ENCODE results near the gene RNU6-7.

Gene RNU6-7

GRCh38 chr14:32201816-32202490 is at the start of gene RNU6-7:
TSS of gene RNU6-7 (plus strand) at chr14:32202045.
- peak; percentile 40 for DNase-seq

- no peak for DNase-seq
Measured at GRCh38 chr14:32166029-32166428, 35.8 kb upstream of the RNU6-7 start.

- DNase-seq: no peak
Measured at GRCh38 chr14:32166924-32167323, 34.9 kb upstream of the RNU6-7 start.

- no peak for DNase-seq
Measured at GRCh38 chr14:32167907-32168306, 33.9 kb upstream of the RNU6-7 start.

- DNase-seq: peak; percentile 36
Measured at GRCh38 chr14:32169191-32169590, 32.7 kb upstream of the RNU6-7 start.

- DNase-seq: no peak
Measured at GRCh38 chr14:32171469-32171868, 30.4 kb upstream of the RNU6-7 start.

GRCh38 chr14:32183151-32184058 is 18.4 kb upstream of the RNU6-7 start:
- peak; percentile 20 for DNase-seq

- no peak for DNase-seq
Measured at GRCh38 chr14:32185097-32185496, 16.7 kb upstream of the RNU6-7 start.

GRCh38 chr14:32186248-32186647 is 15.6 kb upstream of the RNU6-7 start:
- no peak for DNase-seq

GRCh38 chr14:32189811-32190210 is 12.0 kb upstream of the RNU6-7 start:
- no peak for DNase-seq

- no peak for DNase-seq
Measured at GRCh38 chr14:32190673-32191072, 11.2 kb upstream of the RNU6-7 start.

- DNase-seq: no peak
Measured at GRCh38 chr14:32192712-32193373, 9.0 kb upstream of the RNU6-7 start.

GRCh38 chr14:32193532-32193931 is 8.3 kb upstream of the RNU6-7 start:
- DNase-seq: no peak

GRCh38 chr14:32195636-32196035 is 6.2 kb upstream of the RNU6-7 start:
- no peak for DNase-seq

- no peak for DNase-seq
Measured at GRCh38 chr14:32197919-32198318, 3.9 kb upstream of the RNU6-7 start.

- no peak for DNase-seq
Measured at GRCh38 chr14:32200368-32201192, 1.3 kb upstream of the RNU6-7 start.

- DNase-seq: peak; percentile 77
Measured at GRCh38 chr14:32201193-32201815, 541 bp upstream of the RNU6-7 start.

- DNase-seq: no peak
Measured at GRCh38 chr14:32202491-32202997, 699 bp downstream of the RNU6-7 start.

GRCh38 chr14:32202998-32203882 is 1.4 kb downstream of the RNU6-7 start, which contains the start of gene RNU6-8:
TSS of gene RNU6-8 (minus strand) at chr14:32203269.
- DNase-seq: peak; percentile 89

- no peak for DNase-seq
Measured at GRCh38 chr14:32203928-32204357, 2.1 kb downstream of the RNU6-7 start.

GRCh38 chr14:32205554-32205953 is 3.7 kb downstream of the RNU6-7 start:
- no peak for DNase-seq

Measured in hematopoietic multipotent progenitor cell treated with erythropoietin and hydrocortisone succinate and interleukin-3 and kit ligand, for 8 days (in vitro differentiated cells).